ENCODE measurements around the gene ANO6.
A peak's percentile ranks its signal among the peaks of the same experiment; 100 is the strongest.
"Not testable (repeated sequence)": the region's sequence is repeated elsewhere in the genome, so short reads cannot be mapped to it uniquely, and the experiment has no call there.

Gene ANO6

GRCh38 chr12:45212064-45212463 is 3.8 kb upstream of the ANO6 start:
- no peak for DNase-seq

GRCh38 chr12:45213107-45213506 is 2.8 kb upstream of the ANO6 start:
- DNase-seq = no peak

- DNase-seq = no peak
Observed at GRCh38 chr12:45214071-45214470, 1.8 kb upstream of the ANO6 start.

GRCh38 chr12:45214749-45215418 is 1.0 kb upstream of the ANO6 start:
- DNase-seq = no peak

GRCh38 chr12:45216230-45216982 is 511 bp downstream of the ANO6 start:
- peak; percentile 55 for DNase-seq

GRCh38 chr12:45216983-45217485 is 1.1 kb downstream of the ANO6 start:
- DNase-seq = peak; percentile 20

- DNase-seq = no peak
Observed at GRCh38 chr12:45217846-45218245, 2.0 kb downstream of the ANO6 start.

- DNase-seq = no peak
Observed at GRCh38 chr12:45219621-45220020, 3.7 kb downstream of the ANO6 start.

- no peak for DNase-seq
Observed at GRCh38 chr12:45220363-45220931, 4.6 kb downstream of the ANO6 start.

- DNase-seq = no peak
Observed at GRCh38 chr12:45220969-45221368, 5.1 kb downstream of the ANO6 start.

- DNase-seq = no peak
Observed at GRCh38 chr12:45223868-45224267, 8.0 kb downstream of the ANO6 start.

GRCh38 chr12:45224311-45224710 is 8.4 kb downstream of the ANO6 start:
- DNase-seq = no peak

GRCh38 chr12:45226021-45226420 is 10.1 kb downstream of the ANO6 start:
- no peak for DNase-seq

- no peak for DNase-seq
Observed at GRCh38 chr12:45227316-45228067, 11.6 kb downstream of the ANO6 start.

GRCh38 chr12:45231515-45232145 is 15.7 kb downstream of the ANO6 start:
- DNase-seq = no peak

GRCh38 chr12:45232146-45232755 is 16.4 kb downstream of the ANO6 start:
- no peak for DNase-seq

- DNase-seq = no peak
Observed at GRCh38 chr12:45232756-45233372, 17.0 kb downstream of the ANO6 start.

GRCh38 chr12:45234139-45234865 is 18.4 kb downstream of the ANO6 start:
- no peak for DNase-seq

- no peak for DNase-seq
Observed at GRCh38 chr12:45235087-45236025, 19.5 kb downstream of the ANO6 start.

- DNase-seq = not testable (repeated sequence)
Observed at GRCh38 chr12:45236383-45236782, 20.5 kb downstream of the ANO6 start.

Data from RPMI8226 (cell line).